GM19397 (cell line): ENCODE measurements around the gene PIBF1.
"Not testable (repeated sequence)": the region's sequence is repeated elsewhere in the genome, so short reads cannot be mapped to it uniquely, and the experiment has no call there.

ENCODE experiments used
- ATAC-seq: cut with Tn5 transposase; IDR thresholded peaks from one replicate; pipeline ENCODE4 v1.9.1; 2021; ENCODE audit warnings: mild to moderate bottlenecking, moderate library complexity; ENCODE audit not compliant: unreplicated experiment

The PIBF1 gene

DNA sequence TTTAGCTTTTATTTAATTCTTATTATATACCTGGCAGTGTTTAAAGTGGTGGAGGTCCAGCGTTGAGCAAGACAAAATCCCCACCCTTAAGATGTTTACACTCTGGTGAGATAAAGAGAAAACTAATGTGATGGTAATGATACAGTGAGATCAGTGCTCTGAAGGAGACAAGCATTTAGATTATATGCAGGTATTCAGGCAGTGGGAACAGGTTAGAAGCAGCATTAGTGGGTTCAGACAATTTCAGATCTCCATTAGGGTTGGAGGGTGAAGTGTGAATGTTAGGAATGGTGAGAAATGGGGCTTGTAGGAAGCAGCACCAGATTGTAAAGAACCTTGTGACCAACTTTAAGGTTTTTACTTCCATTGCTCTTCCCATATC, 39.0 kb downstream of the PIBF1 start:
- ATAC-seq, result no peak

GRCh38 chr13:72823081-72823480, 41.1 kb downstream of the PIBF1 start:
- ATAC-seq, result no peak

DNA sequence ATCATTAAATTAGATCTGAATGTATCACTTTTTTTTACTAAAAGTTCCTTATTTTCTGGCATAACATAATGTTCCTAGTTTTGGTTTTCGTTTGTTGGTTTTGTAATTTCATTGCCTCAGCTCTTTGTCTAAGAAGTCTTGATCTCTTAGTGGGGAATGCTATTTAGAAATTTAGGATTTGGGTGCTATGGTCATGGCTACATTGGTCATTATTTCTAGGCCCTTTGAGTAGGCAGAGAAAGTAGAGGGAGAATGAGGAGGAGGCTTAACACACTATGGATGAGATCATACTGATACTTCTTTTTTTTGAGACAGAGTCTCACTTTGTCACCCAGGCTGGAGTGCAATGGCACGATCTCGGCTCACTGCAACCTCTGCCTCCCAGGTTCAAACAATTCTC, 41.8 kb downstream of the PIBF1 start:
- no peak for ATAC-seq

DNA sequence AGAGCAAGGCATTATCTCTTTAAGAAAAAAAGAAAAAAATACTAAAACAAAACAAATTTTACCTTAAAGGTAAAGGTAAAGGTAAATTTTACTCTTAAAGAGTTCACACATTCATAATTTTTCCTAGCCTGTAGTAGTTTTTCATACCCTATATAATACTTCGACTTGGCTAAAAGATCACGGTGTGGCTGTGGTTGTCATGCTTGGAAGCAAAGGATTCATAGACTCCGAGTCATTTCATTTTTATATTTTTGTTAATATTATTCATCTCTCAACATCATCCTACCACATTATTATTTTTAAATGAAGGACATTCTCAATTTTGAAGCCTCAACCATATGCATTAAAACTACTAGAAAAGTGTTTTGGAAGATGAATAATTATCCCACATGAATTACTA, 52.7 kb downstream of the PIBF1 start:
- no peak for ATAC-seq

DNA sequence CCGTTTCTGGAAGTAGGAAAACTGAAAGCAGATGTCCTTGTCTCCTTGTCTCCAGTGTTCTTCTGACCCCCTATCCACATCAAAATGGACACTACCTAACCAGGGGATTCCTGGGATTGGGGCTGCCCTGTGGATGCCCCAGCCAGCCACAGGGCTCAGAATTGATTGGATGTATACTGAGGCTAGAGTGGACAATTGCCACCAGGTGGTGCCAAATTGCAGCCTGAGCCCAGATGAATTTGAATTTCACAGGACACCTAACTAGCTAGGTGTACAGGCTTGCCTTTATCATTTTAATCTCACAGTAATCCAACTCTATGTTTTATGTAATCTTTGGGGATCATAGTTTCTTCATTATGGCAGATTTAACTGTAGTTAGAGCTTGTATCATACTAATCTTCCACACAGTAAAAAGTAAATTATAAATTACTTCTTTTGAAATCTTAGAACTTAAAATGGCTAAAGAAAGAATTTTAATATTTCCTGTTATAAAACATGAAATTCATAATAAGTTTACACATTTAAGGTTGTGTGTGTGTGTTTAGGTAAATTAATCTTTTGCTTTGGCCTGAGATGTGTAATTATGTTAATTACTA, 58.0 kb downstream of the PIBF1 start:
- peak; percentile 100 for ATAC-seq

DNA sequence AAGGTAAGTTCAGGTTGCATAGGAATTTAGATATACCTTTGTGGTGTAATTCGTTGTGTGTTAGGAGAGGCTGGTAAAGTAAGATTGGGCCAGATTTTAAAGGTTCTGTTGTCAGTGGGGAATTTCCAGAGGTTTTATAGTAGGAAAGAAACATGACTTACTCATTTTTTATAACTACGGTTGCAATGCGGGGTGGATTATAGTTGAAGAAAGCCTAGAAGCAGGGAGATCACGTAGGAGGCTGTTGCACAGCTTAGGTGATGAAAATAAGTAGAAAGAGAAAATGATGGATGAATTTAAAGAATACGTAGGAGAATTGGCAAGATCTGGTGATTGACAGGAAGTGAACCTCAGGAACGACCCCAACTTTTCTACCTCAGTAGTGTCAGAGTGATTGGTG, 61.1 kb downstream of the PIBF1 start:
- no peak for ATAC-seq

- not testable (repeated sequence) for ATAC-seq
These were observed 63.2 kb downstream of the PIBF1 start for GRCh38 chr13:72845148-72845547.

DNA sequence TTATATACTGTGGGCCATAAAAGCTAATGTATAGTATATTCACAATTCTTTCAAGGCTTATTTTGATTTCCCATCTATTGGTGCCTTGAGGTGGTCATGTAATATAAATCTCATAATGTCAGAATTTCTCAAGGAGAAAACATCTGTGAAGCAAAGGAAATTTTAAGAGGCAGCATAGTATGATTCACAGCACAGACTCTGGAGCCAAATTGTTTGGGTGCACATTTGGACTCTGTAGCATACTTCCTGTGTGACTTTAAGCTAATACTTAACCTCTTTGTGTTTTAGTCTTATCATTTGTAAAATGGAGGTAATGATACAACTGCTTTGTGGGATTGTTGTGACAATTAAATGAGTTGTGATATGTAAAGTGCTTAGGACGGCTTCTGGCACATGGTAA, 67.6 kb downstream of the PIBF1 start:
- no peak for ATAC-seq

DNA sequence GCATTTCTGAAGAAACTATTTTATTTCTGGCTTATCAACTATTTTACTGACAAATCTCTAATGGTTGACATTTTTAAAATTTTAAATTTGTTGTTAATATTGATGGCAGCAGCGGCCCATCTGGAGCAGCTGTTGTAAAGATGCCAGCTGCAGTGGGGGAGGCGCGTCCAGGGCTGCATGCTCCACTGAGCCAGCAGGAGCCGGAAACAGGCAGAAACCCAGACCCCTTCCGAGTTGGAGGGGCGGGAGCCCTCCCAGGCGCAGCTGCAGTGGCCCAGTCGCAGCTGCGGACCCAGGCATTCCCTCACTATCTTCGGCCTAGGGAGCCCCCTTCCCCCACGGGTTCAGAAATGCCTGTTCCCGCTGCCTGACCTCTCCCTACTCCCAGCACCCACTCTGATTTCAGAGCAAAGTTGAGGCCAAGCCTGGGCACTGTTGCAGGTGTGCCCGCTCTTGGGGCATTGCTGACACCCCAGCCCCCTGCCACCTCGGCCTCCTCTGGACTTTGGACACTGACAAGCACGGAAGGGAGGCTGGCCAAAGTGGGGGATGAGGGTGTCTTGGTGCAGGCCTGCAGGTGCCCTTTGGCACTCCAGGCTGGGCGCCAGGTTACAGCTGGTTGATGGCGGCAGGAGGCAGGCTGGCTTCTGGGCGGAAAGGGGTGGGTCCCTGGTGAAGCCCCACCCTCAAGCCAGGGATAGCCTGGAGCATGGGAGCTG, 69.2 kb downstream of the PIBF1 start:
- ATAC-seq, result no peak

GRCh38 chr13:72851678-72852014, 69.7 kb downstream of the PIBF1 start:
- no peak for ATAC-seq

DNA sequence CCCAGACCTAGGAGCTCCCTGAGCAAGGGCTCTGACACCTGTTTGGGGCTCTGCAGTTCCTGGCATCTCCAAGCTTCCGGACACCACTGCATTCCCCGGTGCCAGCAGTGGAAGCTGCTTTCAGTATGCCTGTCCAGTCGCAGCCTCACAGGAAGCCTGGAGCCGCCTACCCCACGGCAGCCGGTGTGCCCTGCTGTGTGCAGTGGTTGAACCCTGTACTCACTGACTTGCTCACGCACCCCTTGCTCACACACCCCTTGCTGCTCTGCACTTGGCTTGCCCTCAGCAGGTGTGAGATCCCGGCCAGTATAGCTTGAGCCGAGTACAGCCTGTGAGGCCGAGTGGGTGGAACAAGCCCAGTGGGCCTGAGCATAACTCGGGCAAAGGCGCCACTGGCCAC, 70.3 kb downstream of the PIBF1 start:
- ATAC-seq, result no peak

- no peak for ATAC-seq
These were observed 71.1 kb downstream of the PIBF1 start for GRCh38 chr13:72853000-72853399.

- ATAC-seq, result peak; percentile 82
These were observed 82.4 kb downstream of the PIBF1 start for GRCh38 chr13:72864142-72865011.

GRCh38 chr13:72868229-72868628, 86.3 kb downstream of the PIBF1 start:
- ATAC-seq, result no peak

DNA sequence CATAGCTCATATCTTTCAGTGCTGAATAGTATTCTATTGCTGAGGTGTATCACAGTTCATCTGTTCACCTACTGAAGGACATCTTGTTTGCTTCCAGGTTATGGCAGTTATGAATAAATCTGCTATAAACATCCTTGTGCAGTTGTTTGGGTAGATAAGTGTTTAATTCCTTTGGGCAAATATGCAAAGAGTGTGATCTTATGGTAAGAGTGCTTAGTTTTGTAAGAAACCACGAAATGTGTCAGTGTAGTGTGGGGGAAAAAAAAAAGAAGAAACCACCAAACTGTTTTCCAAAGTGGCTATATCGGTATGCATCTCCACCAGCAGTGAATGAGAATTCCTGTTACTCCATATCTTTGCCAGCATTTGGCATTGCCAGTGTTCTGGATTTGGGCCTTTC, 93.3 kb downstream of the PIBF1 start:
- no peak for ATAC-seq

DNA sequence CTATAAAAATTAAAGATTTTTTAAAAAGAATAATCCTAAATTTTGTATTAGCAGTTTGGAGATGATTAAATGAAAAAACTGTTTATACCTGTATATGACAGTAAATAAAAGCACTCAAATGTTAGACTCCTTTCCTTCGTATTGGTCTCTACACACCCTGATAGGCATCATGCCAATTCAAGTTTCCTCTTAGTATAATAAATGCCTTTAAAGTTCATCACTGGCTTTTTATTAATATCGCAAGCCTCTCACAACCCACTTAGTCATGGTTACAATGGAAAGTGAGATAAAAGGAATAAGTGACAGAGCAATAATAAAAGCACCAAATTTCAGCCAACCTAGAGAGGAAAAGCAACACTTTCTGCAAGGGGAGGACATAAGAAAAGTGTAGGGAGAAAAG, 102.2 kb downstream of the PIBF1 start:
- ATAC-seq, result no peak

DNA sequence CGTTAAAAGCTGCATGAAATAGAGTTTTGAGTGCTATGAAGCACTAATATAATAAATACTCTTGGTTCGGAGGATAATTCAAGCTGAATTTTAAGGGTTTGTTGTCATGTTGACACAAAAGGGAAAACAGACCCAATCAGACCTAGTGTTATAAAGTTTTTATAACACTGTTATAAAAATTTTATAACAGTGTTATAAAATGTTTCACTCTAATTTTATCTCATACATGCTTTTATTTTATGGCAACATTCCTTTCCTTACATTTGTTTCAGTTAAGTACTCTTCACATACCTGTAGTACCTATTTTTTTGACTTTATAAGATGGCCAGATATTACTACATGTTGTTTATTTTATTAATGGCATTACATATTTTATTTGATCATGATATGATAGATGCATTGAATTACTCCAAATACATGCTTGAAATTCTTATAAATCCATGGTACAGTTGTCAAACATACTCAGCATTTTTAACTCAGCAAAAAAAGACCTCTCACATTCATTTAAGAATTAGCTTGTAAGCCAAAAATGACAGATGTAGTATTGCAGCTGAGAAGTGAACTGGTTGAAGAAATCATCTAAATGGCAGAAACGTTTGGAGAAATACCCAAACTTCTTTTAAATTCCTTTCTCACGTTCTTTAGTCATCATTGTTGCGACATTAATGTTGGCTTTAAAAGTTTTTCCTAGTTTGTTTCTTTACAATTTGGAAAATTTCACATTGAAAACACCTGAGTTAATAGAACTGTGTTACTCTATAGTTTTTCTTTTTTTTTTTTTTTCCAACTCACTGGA, 104.5 kb downstream of the PIBF1 start:
- ATAC-seq, result no peak

DNA sequence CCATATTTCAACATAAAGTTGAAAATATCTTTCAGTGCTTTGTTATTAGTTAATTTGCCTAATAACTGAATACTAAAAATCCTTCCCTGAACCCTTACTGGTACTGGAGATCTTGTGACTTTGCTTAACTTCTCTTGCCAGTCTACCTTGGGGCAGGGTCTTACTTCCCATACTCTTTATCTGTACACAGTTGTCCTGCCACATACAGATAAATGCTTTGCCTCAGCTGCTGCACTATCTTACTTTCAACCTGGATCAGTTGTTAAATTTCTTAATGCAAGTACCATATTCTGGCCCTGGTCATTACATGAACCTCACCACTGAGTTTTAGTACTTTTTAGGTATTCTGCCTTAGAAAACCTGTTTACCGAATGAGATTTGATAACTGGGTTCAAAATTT, 107.6 kb downstream of the PIBF1 start:
- ATAC-seq, result no peak

DNA sequence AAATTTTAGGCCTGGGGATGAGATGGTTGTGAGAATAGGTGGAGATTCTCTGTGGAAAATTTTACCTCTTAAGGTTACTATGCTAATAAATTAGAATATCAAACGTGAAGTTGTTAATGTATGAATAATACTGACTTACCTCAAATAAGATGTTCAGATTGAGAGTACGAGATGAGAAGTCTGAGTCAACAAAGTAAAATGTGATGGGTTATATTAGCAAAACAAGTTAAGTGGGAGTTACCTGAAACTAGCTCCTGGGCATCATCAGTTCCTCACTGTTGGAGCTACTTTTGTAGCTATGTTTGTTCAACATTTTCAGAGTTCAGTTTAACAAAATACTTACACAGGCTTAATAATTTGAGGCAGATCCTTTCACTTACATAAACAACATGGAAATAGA, 108.6 kb downstream of the PIBF1 start:
- no peak for ATAC-seq

DNA sequence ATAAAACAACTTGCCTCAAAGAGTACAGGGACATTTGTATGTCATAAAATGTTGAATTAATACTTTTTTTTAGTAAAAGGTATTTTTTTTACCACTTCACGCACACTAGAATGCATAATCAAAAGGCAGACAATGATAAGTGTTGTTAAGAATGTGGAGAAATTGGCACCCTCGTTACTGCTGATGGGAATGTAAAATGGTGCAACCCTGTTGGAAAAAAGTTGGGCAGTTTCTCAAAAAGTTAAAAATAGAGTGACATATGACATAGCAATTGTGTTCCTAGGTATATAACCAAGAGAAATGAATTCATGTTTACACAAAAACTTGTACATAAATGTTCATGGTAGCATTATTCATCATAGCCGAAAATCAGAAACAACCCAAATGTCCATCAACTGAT, 109.5 kb downstream of the PIBF1 start:
- ATAC-seq, result no peak

- no peak for ATAC-seq
These were observed 114.9 kb downstream of the PIBF1 start for GRCh38 chr13:72896869-72897268.
